Left ventricle myocardium inferior (tissue), 1 donor: ENCODE data around the gene HECA. TPM values are rescaled to one million over a fixed set of nuclear protein-coding genes. Genes with fewer than 3 reads are reported as not detected.

ENCODE experiments used
- DNase-seq: peaks from one replicate; pipeline ENCODE4 v3.0.0-alpha.2; 2020
- H3K27ac ChIP-seq: fragments of 200-600 bp; replicated peaks from 2 replicates; pipeline ENCODE4 v1.8.0; 2021
- H3K27me3 ChIP-seq: fragments of 200-600 bp; 2 replicates; pipeline ENCODE4 v1.8.0; 2021; ENCODE audit warnings: low read depth
- H3K36me3 ChIP-seq: fragments of 200-600 bp; 2 replicates; pipeline ENCODE4 v1.8.0; 2021
- H3K4me1 ChIP-seq: fragments of 200-600 bp; 2 replicates; pipeline ENCODE4 v1.8.0; 2021
- H3K4me3 ChIP-seq: fragments of 200-600 bp; 2 replicates; pipeline ENCODE4 v1.8.0; 2021; ENCODE audit warnings: mild to moderate bottlenecking, moderate library complexity
- H3K9me3 ChIP-seq: fragments of 200-600 bp; replicated peaks from 2 replicates; pipeline ENCODE4 v1.8.0; 2021
- CTCF ChIP-seq: fragments of 200-600 bp; IDR thresholded peaks from 2 replicates; pipeline ENCODE4 v1.8.0; 2021; ENCODE audit warnings: antibody characterized with exemption, mild to moderate bottlenecking, borderline replicate concordance
- intact Hi-C: fragments of 100-400 bp; cut with micrococcal nuclease; formaldehyde crosslinking; loops from one replicate; pipeline ENCODE4 v1.11.0; 2022
- total RNA-seq: library from RNA; stranded (reverse); fragmentation: NEBNext Ultra II Directional; extraction: Animal tissue kit (Norgen Biotek cat#: 25700); gene quantifications from one replicate; pipeline ENCODE4 v1.2.1, GENCODE V29; 2021
- donor health status: DM: no; HTN: yes; CAD: no; lungs with severe emphysema.

HECA gene
- total RNA-seq, 1 donor from 2014 or later: 46.0 TPM

GRCh38 chr6:139151425-139152087 lies 16.7 kb downstream of the HECA start:
- no peak for TF ChIP-seq CTCF
- Histone ChIP-seq H3K27ac (no peak overlapping the region), H3K4me3 (no peak overlapping the region), H3K27me3 (no peaks in the 10 kb centered on the region), H3K4me1 (peaks cover 97% of the 10 kb centered on the region), H3K9me3 (no peaks in the 10 kb centered on the region), H3K36me3 (no peaks in the 10 kb centered on the region)
- no peak for DNase-seq
- intact Hi-C loops: no loop called here

GRCh38 chr6:139152088-139152891 lies 17.4 kb downstream of the HECA start:
- H3K9me3 ChIP-seq: no peaks in the 10 kb centered on the region
- H3K4me1 ChIP-seq: peaks cover 97% of the 10 kb centered on the region
- H3K27me3 ChIP-seq: no peaks in the 10 kb centered on the region
- no peak for TF ChIP-seq CTCF
- H3K4me3 ChIP-seq: no peak overlapping the region
- no peak overlapping the region for H3K27ac ChIP-seq
- intact Hi-C loops: no loop called here
- H3K36me3 ChIP-seq: no peaks in the 10 kb centered on the region
- no peak for DNase-seq

GRCh38 chr6:139152892-139153271 lies 18.0 kb downstream of the HECA start:
- Histone ChIP-seq H3K27me3 (no peaks in the 10 kb centered on the region), H3K4me1 (peaks cover 97% of the 10 kb centered on the region), H3K4me3 (no peak overlapping the region), H3K9me3 (no peaks in the 10 kb centered on the region), H3K36me3 (no peaks in the 10 kb centered on the region), H3K27ac (no peak overlapping the region)
- intact Hi-C loops: no loop called here
- TF ChIP-seq CTCF: no peak
- no peak for DNase-seq

- H3K4me1 ChIP-seq: peaks cover 97% of the 10 kb centered on the region
Measured at GRCh38 chr6:139153855-139154254, 19.0 kb downstream of the HECA start.

More at GRCh38 chr6:139153855-139154254, 19.0 kb downstream of the HECA start:
- DNase-seq: no peak
- Histone ChIP-seq H3K9me3 (no peaks in the 10 kb centered on the region), H3K4me3 (no peak overlapping the region), H3K36me3 (no peaks in the 10 kb centered on the region), H3K27ac (no peak overlapping the region), H3K27me3 (no peaks in the 10 kb centered on the region)
- intact Hi-C loops: no loop called here
- no peak for TF ChIP-seq CTCF
